ENCODE results near the gene TMEM94.

DNA sequence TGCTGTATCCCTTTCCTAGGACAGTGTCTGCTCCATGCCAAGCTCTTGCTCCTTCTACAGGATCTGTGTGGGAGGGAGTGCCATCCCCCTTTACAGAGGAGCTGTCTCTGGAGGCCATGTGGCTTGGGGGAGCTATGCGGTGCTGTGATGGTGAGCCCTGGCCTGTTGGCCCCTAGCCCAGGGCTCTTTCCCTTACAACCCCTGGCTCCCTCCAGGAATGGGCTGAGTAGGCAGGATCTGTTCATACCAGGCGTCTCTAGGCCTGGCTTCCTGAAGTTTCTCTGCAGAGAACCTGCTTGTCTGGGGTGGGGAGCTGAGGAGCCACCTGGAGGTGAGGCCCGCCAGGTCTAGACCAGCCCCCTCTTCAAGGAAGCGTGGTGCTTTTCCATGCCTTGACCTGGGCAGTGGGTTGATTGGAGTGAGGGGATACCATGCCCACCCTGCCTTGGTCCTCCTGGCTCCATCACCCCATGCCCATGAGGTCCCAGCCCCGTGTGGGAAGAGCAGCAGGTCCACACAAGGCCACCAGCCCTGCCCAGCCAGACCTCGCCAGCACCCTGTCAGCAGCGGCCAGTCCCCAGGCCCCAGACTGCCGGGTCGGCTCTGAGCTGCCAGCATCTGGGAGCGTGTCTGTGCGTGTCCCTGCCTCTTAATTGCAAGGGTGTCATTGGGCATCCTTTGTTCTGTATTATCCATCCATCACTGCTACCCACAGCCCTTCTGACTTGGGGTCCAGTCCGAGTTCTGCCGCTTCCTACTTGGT lies 83.7 kb downstream of the TMEM94 start:
- no peak for TF ChIP-seq MAZ (IDR thresholded peaks at IDR 0.05; ENCODE audit: borderline replicate concordance, low read depth, low read length)
- TF ChIP-seq, protein P1, sequence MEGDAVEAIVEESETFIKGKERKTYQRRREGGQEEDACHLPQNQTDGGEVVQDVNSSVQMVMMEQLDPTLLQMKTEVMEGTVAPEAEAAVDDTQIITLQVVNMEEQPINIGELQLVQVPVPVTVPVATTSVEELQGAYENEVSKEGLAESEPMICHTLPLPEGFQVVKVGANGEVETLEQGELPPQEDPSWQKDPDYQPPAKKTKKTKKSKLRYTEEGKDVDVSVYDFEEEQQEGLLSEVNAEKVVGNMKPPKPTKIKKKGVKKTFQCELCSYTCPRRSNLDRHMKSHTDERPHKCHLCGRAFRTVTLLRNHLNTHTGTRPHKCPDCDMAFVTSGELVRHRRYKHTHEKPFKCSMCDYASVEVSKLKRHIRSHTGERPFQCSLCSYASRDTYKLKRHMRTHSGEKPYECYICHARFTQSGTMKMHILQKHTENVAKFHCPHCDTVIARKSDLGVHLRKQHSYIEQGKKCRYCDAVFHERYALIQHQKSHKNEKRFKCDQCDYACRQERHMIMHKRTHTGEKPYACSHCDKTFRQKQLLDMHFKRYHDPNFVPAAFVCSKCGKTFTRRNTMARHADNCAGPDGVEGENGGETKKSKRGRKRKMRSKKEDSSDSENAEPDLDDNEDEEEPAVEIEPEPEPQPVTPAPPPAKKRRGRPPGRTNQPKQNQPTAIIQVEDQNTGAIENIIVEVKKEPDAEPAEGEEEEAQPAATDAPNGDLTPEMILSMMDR (conservative IDR thresholded peaks at IDR 0.05; ENCODE audit: low read depth, low read length), result no peak
- TF ChIP-seq, protein P2, sequence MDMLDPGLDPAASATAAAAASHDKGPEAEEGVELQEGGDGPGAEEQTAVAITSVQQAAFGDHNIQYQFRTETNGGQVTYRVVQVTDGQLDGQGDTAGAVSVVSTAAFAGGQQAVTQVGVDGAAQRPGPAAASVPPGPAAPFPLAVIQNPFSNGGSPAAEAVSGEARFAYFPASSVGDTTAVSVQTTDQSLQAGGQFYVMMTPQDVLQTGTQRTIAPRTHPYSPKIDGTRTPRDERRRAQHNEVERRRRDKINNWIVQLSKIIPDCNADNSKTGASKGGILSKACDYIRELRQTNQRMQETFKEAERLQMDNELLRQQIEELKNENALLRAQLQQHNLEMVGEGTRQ (IDR thresholded peaks at IDR 0.05; ENCODE audit: low read depth, low read length), result no peak
- no peak for TF ChIP-seq RAD21 (IDR thresholded peaks at IDR 0.05; ENCODE audit: low read length)
- TF ChIP-seq MAFK (IDR thresholded peaks at IDR 0.05; ENCODE audit: low read depth, low read length), result no peak
- no peak for TF ChIP-seq POLR2A (IDR thresholded peaks at IDR 0.05; ENCODE audit: low read depth, low read length)
- no peak for TF ChIP-seq RCOR1 (IDR thresholded peaks at IDR 0.05; ENCODE audit: insufficient replicate concordance, low read length)

Data from IMR-90 (cell line).